SU-DHL-6 (cell line): ENCODE data around the gene TMEM9.

ENCODE experiments used
- EZH2phosphoT487 ChIP-seq: fragments of 200-600 bp; sonication (generic), shearing (Covaris generic); conservative IDR thresholded peaks from 2 replicates; pipeline ENCODE4 v1.6.1; 2018; ENCODE audit warnings: mild to moderate bottlenecking, antibody characterized with exemption, low read length, moderate library complexity, mixed read lengths
- TF ChIP-seq, protein P1 (sequence below): fragments of 200-600 bp; sonication (generic); IDR thresholded peaks from one replicate; pipeline ENCODE4 v1.5.1; 2017; ENCODE audit warnings: antibody characterized with exemption, mild to moderate bottlenecking, low read length, moderate library complexity; ENCODE audit not compliant: insufficient read depth, poor library complexity, severe bottlenecking

GRCh38 chr1:201173736-201174135 is 19.5 kb upstream of the TMEM9 start:
- TF ChIP-seq, protein P1, sequence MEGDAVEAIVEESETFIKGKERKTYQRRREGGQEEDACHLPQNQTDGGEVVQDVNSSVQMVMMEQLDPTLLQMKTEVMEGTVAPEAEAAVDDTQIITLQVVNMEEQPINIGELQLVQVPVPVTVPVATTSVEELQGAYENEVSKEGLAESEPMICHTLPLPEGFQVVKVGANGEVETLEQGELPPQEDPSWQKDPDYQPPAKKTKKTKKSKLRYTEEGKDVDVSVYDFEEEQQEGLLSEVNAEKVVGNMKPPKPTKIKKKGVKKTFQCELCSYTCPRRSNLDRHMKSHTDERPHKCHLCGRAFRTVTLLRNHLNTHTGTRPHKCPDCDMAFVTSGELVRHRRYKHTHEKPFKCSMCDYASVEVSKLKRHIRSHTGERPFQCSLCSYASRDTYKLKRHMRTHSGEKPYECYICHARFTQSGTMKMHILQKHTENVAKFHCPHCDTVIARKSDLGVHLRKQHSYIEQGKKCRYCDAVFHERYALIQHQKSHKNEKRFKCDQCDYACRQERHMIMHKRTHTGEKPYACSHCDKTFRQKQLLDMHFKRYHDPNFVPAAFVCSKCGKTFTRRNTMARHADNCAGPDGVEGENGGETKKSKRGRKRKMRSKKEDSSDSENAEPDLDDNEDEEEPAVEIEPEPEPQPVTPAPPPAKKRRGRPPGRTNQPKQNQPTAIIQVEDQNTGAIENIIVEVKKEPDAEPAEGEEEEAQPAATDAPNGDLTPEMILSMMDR: no peak
- TF ChIP-seq EZH2phosphoT487: no peak
